ENCODE data around the gene DENND2A.
"Not testable (repeated sequence)": the region's sequence is repeated elsewhere in the genome, so short reads cannot be mapped to it uniquely, and the experiment has no call there.

Gene DENND2A

DNA sequence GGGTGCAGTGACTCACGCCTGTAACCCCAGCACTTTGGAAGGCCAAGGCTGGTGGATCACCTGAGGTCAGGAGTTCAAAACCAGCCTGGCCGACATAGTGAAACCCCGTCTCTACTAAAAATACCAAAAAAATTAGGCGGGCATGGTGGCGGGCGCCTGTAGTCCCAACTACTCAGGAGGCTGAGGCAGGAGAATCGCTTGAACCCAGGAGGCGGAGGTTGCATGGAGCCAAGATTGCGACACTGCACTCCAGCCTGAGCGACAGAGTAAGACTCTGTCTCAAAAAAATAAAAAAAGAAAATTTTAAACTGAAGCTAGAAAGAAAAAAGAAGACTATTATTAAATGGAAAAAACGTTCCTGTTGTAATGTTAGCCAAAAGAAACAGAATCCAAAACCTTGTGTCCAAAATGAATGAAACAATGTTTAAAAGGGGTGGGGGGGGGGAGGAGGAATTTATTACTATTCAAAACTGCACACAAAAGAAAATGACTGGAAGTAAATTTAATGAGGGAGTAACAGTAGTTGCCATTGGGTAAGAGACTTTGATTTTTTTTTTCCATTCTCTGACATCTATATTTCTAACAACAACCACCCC lies 20.6 kb downstream of the DENND2A start:
- not testable (repeated sequence) for DNase-seq (ENCODE audit: low read depth in 1 of 2, low spot score in 1 of 2)

- DNase-seq (ENCODE audit: low read depth in 1 of 2, low spot score in 1 of 2) = no peak
Measured at GRCh38 chr7:140619176-140619575, 21.4 kb downstream of the DENND2A start.

- no peak for DNase-seq (ENCODE audit: low read depth in 1 of 2, low spot score in 1 of 2)
Measured at GRCh38 chr7:140618306-140618705, 22.3 kb downstream of the DENND2A start.

DNA sequence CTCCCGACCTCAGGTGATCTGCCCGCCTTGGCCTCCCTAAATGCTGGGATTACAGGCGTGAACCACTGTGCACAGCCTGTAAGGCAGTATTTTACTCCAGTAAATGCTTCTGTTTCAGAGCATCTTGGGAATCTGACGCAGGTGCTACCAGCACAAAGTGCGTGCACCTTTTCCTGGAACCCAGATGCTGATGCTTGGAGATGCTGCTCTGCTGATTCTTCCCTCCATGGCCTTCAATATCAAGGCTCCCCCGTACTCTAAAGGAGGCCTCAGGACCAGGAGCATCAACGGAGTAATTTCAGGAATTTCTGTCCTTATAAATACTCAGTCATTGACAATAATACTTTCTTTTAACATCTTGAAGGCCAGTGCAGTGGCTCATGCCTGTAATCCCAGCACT lies 23.5 kb downstream of the DENND2A start:
- DNase-seq (ENCODE audit: low read depth in 1 of 2, low spot score in 1 of 2) = no peak

DNA sequence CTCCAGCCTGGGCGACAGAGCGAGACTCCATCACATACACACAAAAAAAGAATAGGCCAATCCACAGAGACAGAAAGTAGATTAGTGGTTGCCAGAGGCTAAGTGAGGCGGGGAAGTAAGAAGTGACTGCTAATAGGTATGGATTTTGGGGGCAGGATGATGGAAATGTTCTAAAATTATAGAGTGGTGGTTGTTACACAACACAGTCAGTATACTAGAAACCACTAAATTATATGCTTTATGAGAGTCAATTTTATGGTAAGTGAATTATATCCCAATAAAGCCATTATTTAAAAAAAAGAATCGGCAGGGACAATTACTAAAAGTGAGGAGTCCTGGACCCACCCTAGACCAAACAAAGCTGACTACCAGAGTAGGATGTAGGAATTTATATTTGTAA lies 24.3 kb downstream of the DENND2A start:
- DNase-seq (ENCODE audit: low read depth in 1 of 2, low spot score in 1 of 2) = no peak

GRCh38 chr7:140611641-140612040 lies 29.0 kb downstream of the DENND2A start:
- no peak for DNase-seq (ENCODE audit: low read depth in 1 of 2, low spot score in 1 of 2)

DNA sequence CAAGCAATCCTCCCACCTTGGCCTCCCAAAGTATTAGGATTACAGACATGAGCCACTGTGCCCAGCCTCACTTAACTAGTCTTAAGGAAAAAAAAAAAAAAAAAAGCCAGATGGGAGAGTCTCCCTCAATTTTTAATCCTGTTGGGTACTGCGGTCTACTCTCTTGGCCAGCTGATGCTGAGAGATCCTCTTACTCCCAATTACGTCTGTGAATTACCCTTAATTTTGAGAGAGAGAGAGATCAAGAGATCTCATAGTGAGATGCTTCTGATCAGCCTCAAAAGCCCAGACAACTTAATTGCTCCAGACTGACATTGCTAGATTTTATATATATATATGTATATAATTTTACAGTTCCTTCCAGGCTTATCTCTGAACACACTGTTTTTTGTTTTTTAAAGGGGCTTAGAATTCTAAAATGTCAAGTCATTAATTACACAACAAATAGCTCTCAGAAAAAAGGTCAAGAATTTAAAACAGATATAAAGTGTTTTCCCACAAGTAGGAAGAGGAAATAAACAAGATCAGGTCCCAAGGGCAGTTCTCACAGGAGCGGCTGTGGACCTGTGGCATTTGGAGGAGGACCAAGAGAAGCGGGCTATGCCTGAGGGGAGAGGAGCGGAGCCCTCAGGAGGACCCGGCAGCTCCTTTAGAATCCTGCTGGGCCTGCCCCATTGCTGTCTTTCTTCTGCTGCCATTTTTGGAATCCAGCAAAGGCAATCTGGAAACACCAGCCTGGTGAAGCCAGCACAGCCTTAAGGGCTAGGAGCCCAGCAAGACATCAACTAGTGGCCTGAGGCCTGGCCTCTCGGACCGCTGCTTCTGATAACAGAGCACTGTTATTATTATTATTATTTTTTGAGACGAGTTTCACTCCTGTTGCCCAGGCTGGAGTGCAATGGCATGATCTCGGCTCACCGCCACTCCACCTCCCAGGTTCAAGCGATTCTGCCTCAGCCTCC lies 30.1 kb downstream of the DENND2A start:
- no peak for DNase-seq (ENCODE audit: low read depth in 1 of 2, low spot score in 1 of 2)

GRCh38 chr7:140609646-140610045 lies 31.0 kb downstream of the DENND2A start:
- DNase-seq (ENCODE audit: low read depth in 1 of 2, low spot score in 1 of 2) = no peak

- DNase-seq (ENCODE audit: low read depth in 1 of 2, low spot score in 1 of 2) = no peak
Measured at GRCh38 chr7:140607441-140607989, 33.1 kb downstream of the DENND2A start.

DNA sequence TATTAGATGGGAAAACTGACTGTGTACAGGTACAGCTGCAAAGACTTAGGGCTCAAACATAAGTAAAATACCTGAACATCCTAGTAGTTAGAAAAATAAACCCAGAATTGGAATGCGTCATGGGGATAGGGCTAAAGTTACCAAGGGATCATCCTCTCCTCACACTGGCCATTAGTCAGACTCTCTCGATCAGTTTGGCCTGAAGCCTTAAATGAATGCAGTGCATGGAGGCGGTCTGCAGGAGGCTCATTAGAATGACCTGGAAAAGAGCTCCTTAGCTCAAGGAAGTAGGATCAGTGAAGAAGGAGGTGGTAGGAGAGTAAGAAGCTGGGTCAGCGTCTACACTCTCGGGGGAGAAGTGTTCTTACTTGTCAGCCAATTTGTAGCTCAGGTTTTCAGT lies 35.3 kb downstream of the DENND2A start:
- no peak for DNase-seq (ENCODE audit: low read depth in 1 of 2, low spot score in 1 of 2)

GRCh38 chr7:140604760-140605159 lies 35.9 kb downstream of the DENND2A start:
- no peak for DNase-seq (ENCODE audit: low read depth in 1 of 2, low spot score in 1 of 2)

DNA sequence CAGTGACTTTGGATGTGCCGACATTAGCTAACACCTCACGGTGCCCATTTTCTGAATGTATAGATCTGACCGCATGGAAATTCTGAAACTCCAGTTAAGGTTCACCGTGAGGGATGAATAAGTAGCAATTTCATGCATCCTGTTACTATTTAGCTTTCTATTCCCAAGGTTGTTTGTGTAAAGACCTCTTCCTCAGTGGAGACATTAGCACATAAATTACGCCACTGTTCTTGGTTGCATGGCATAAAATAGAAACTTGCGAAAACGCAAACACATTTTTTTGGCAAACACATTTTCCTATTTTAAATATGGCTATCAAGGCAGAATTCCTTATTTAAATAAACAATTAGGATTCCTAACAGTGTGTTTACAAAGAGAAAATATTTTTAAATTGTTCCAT lies 36.5 kb downstream of the DENND2A start:
- no peak for DNase-seq (ENCODE audit: low read depth in 1 of 2, low spot score in 1 of 2)

GRCh38 chr7:140601566-140602174 lies 38.9 kb downstream of the DENND2A start:
- DNase-seq (ENCODE audit: low read depth in 1 of 2, low spot score in 1 of 2) = no peak

DNA sequence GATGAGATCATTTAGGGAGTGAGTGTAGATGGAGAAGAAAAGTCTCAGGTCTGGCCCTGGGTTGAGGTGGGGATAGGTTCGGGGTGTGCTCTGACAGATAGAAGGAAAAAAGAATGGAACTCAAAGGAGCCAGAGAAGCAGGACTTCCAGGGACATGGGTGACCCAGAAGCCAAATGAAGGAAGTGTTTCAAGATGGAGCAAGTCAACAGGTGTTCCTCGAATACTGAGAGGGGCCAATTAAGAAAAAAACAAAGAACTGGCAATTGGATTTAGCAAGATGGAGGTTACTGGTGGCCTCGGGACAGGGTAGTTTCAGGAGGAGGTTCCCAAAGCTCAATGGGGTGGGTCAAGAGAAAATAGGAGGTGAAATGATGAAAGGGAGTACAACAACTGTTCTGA lies 40.3 kb downstream of the DENND2A start:
- no peak for DNase-seq (ENCODE audit: low read depth in 1 of 2, low spot score in 1 of 2)

DNA sequence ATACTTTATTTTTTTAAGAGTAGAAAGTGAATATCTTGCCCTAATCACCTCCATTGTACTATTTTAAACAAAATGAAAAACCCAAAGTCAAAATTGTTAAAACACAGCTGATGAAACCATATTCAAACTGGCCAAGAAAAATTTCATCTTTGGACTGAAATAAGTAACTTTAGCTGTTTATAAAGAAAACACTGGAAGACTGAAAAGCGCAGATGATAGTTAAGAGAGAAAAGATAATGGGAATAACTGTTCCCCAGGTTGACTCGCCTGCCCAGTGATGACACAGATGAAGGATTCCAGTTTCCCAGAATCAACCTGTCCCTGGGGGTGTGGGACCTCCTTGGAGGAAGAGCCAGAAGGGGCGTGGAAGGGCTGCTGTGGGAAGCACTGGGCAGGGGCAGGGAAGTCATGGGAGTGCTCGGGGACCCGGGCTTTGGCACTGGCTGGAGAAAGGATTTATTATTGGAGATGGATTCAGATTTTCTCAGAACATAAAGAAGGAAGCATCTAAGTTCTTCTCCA lies 43.1 kb downstream of the DENND2A start:
- DNase-seq (ENCODE audit: low read depth in 1 of 2, low spot score in 1 of 2) = no peak

DNA sequence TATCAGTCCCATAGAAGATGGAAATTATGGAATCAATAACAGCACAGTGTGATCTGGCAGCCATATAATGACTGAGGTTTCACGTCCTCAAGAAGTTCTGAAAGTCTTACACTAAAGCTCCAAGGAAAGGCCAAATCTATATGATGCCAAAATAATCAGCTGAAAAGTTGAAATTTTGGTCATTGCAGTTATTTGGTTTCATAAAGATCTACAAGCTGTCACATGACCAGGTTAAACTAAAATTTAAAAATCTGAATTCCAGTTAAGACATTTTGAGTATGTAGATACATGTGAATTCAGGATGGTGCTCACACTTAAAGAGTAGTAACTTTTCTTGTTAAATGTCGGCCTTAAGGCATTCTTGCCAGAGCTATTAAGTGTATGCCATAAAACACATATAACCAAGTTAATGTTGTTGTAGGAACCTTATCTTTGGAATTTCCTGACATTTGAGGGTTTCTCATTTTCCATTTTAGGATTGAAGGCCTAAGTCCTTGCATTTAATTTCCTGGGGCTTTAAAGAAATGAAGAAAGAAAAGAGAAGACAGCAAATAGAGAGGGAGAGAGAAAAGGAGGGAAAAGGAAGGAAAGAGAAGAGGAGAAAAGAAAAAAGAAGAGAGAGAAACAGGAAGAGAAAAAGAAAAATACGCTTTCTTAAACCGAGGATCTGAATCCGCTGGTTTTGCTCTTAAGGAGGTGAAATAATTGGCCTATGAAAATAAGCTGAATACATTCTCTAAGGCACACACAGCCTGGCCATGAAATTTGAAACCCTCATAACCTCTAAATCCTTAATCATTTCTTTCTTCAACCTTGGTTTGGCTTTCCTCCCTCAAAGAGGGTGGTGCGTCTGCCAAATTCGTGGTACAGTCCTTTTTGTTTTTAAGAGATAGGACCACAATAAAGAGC lies 43.8 kb downstream of the DENND2A start:
- DNase-seq (ENCODE audit: low read depth in 1 of 2, low spot score in 1 of 2) = no peak

DNA sequence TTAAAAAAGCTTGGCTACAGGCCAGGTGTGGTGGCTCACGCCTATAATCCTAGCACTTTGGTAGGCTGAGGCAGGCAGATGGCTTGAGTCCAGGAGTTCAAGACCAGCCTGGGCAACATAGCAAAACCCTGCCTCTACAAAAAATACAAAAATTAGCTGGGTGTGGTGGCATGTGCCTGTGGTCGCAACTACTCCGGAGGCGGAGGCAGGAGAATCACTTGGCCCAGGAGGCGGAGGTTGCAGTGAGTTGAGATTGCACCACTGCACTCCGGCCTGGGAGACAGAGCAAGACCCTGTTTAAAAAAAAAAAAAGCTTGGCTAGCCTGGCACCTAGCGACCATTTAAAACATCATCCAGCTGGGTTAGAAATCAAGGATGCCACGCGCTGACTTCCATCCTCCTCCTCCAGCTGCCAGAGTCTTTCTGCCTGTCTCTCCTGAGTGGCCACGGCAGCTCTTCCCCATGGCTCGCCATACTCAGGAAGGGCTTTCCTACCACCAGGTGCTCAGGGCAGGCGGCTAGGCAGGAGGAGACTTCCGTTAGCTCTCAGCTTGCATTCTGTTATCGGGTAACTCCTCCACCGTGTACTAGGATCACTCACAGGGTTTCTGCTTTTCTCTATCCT lies 45.0 kb downstream of the DENND2A start:
- no peak for DNase-seq (ENCODE audit: low read depth in 1 of 2, low spot score in 1 of 2)

- no peak for DNase-seq (ENCODE audit: low read depth in 1 of 2, low spot score in 1 of 2)
Measured at GRCh38 chr7:140594131-140594691, 46.4 kb downstream of the DENND2A start.

GRCh38 chr7:140593672-140593982 lies 47.0 kb downstream of the DENND2A start:
- no peak for DNase-seq (ENCODE audit: low read depth in 1 of 2, low spot score in 1 of 2)
